Measurements from ENCODE around the gene DGKB.

DGKB gene

GRCh38 chr7:14260011-14260410 lies 642.5 kb downstream of the DGKB start:
- DNase-seq = no peak

GRCh38 chr7:14258861-14259260 lies 643.7 kb downstream of the DGKB start:
- no peak for DNase-seq

GRCh38 chr7:14258441-14258840 lies 644.1 kb downstream of the DGKB start:
- no peak for DNase-seq

GRCh38 chr7:14252458-14252857 lies 650.1 kb downstream of the DGKB start:
- DNase-seq = no peak

- DNase-seq = no peak
Observed at GRCh38 chr7:14242175-14242574, 660.4 kb downstream of the DGKB start.

GRCh38 chr7:14236834-14237233 lies 665.7 kb downstream of the DGKB start:
- no peak for DNase-seq

- DNase-seq = no peak
Observed at GRCh38 chr7:14235056-14235455, 667.5 kb downstream of the DGKB start.

- DNase-seq = no peak
Observed at GRCh38 chr7:14233868-14234369, 668.6 kb downstream of the DGKB start.

GRCh38 chr7:14233076-14233867 lies 669.3 kb downstream of the DGKB start:
- no peak for DNase-seq

- DNase-seq = no peak
Observed at GRCh38 chr7:14229047-14229446, 673.5 kb downstream of the DGKB start.

GRCh38 chr7:14228341-14228740 lies 674.2 kb downstream of the DGKB start:
- DNase-seq = no peak

- no peak for DNase-seq
Observed at GRCh38 chr7:14226126-14226525, 676.4 kb downstream of the DGKB start.

GRCh38 chr7:14219125-14219524 lies 683.4 kb downstream of the DGKB start:
- DNase-seq = no peak

- no peak for DNase-seq
Observed at GRCh38 chr7:14218338-14218737, 684.2 kb downstream of the DGKB start.

- no peak for DNase-seq
Observed at GRCh38 chr7:14209896-14210484, 692.6 kb downstream of the DGKB start.

- DNase-seq = no peak
Observed at GRCh38 chr7:14207711-14208110, 694.8 kb downstream of the DGKB start.

GRCh38 chr7:14207138-14207537 lies 695.4 kb downstream of the DGKB start:
- DNase-seq = no peak

GRCh38 chr7:14206121-14206520 lies 696.4 kb downstream of the DGKB start:
- DNase-seq = no peak

- no peak for DNase-seq
Observed at GRCh38 chr7:14201353-14201752, 701.2 kb downstream of the DGKB start.

- no peak for DNase-seq
Observed at GRCh38 chr7:14199336-14199735, 703.2 kb downstream of the DGKB start.

- no peak for DNase-seq
Observed at GRCh38 chr7:14197280-14197679, 705.3 kb downstream of the DGKB start.

GRCh38 chr7:14196555-14196954 lies 706.0 kb downstream of the DGKB start:
- DNase-seq = no peak

- DNase-seq = no peak
Observed at GRCh38 chr7:14195871-14196270, 706.7 kb downstream of the DGKB start.

- no peak for DNase-seq
Observed at GRCh38 chr7:14195079-14195478, 707.5 kb downstream of the DGKB start.
